GM18507 (cell line): ENCODE data around the gene CSTF2.

Source experiments
- DNase-seq: peaks from one replicate; pipeline ENCODE4 v3.0.0; 2011; ENCODE audit warnings: low read depth; ENCODE audit not compliant: insufficient read length; ENCODE audit errors: extremely low spot score
- FAIRE-seq: peaks from 2 replicates; lab custom pipeline; 2011; peaks lifted over from hg19 to GRCh38; lab: Jason Lieb, UNC

The CSTF2 gene

DNA sequence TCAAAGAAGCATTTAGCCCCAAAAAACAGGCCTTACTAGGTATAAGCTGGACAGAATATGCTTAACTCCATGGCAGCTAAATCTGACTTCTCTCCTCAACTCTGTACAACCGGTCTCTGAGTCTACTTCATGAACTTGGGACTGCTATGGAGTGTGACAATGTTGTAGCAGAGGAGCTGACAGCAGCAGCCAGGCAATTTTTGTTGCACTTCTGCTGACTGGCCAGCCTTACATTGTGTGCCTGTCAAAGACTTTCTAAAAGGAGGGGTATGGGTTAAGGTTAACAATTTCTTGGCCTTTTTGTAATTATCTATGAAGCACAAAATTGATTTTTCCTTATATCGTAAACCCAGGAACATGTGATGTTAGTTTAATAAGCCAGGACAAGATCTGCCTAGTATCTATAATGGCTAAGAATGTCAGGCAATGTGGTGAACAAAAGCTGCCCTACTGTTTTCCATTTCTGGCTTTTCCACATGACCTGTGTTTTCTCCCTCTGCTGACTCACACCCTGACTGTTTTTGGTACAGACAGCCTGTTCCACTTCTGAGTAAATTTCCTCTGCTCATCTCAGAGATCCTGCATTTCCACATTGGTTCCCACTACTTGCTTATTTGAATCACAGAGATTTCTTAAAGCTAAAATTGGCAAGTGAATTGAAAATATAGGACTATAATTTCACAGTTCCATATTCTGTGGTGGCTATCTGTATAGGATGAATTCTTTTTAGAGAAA lies 44.6 kb downstream of the CSTF2 start:
- FAIRE-seq (no peak), DNase-seq (no peak)

GRCh38 chrX:100868273-100868672 lies 48.1 kb downstream of the CSTF2 start:
- DNase-seq: no peak
- no peak for FAIRE-seq

- FAIRE-seq (no peak), DNase-seq (no peak)
These were observed 50.3 kb downstream of the CSTF2 start for GRCh38 chrX:100870527-100870926.

DNA sequence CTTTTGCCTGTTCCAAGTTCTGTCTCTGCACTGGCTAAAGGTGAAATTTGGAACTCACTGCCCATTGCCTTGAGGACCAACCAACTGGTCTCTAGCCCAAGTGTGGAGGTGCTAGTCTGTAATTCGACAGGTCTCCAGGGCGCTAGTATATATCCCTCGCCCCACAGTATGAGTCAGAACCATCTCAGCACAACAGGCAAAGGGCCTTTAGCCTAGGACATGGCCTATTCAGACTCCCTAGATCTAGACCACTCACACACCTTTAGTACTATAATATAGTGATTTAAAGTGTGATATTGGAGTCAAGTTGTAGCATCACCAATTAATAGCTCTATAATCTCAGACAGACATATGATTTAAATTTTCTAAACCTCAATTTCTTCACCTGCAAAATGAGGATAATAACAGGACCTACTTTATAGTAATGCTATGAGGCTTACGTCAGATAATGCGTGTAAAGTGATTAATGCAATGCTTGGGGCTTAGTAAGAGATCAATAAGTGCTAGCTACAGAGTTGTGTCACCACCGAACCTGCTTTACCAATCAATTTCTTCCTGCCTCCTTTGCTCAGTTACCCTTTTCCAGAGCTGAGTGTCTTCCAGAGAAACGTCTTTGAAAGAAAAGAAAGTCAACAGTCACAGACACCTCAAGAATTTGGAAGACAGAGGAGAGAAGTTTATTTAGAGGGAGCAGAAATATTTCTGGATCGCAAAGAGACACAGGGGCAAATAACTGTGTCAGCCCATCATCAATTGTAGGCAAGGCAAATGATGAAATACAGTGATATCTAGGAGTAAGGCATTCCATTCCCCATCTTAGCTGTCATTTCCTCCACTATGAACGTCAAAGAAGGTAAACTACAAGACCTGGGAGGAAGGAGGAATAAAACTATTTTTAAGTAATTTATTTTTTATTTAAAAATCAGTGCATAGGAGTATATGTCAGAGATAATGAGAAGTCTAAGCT lies 51.7 kb downstream of the CSTF2 start:
- FAIRE-seq (no peak), DNase-seq (no peak)

GRCh38 chrX:100874325-100874724 lies 54.1 kb downstream of the CSTF2 start, which contains the start of gene NOX1:
TSS of gene NOX1 (minus strand) at chrX:100874359. CDS start at chrX:100874139, 220 bp downstream.
- FAIRE-seq: no peak

GRCh38 chrX:100880368-100880767 lies 60.2 kb downstream of the CSTF2 start:
- FAIRE-seq: no peak
- DNase-seq: no peak

More at GRCh38 chrX:100874325-100874724, 54.1 kb downstream of the CSTF2 start, which contains the start of gene NOX1:
- DNase-seq: no peak

DNA sequence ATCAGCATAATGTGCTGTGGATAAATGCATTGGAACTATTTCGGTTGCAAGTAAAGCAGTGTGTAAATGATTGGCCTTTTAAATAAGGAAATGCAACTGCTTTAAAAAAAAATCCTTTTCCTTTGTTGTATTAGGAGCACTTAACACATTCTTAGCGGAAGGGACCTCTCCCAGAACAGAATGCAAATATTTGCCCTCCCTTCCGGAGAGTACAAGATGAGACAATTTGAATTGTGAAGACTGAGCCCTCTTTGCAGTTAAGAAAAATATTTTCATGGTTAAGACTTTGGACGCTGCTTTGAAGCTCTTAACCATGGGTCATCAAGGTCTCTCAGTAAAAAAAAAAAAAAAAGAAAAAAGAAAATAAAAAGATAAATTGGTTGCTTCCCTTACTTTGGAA lies 63.5 kb downstream of the CSTF2 start:
- FAIRE-seq (no peak), DNase-seq (no peak)
